ENCODE results near the gene CDC73.

CDC73 gene

GRCh38 chr1:193110246-193110645 is 11.6 kb upstream of the CDC73 start:
- no peak for TF ChIP-seq CTCF (IDR thresholded peaks at IDR 0.05; ENCODE audit: low read depth, low read length)
- Histone ChIP-seq H3K27me3 (ENCODE audit: insufficient read depth, low read depth, severe bottlenecking) (no peaks in the 10 kb centered on the region), H3K4me3 (ENCODE audit: low read depth, low read length) (no peak overlapping the region), H3K36me3 (no peaks in the 10 kb centered on the region), H3K9me3 (ENCODE audit: severe bottlenecking) (no peaks in the 10 kb centered on the region), H3K27ac (no peak overlapping the region)
- DNase-seq = no peak

GRCh38 chr1:193110864-193111263 is 11.0 kb upstream of the CDC73 start:
- no peaks in the 10 kb centered on the region for H3K27me3 ChIP-seq (ENCODE audit: insufficient read depth, low read depth, severe bottlenecking)
- TF ChIP-seq CTCF (IDR thresholded peaks at IDR 0.05; ENCODE audit: low read depth, low read length) = no peak
- no peak for DNase-seq
- H3K27ac ChIP-seq = no peak overlapping the region
- H3K36me3 ChIP-seq = no peaks in the 10 kb centered on the region
- H3K4me3 ChIP-seq (ENCODE audit: low read depth, low read length) = no peak overlapping the region
- no peaks in the 10 kb centered on the region for H3K9me3 ChIP-seq (ENCODE audit: severe bottlenecking)

- Histone ChIP-seq H3K9me3 (ENCODE audit: severe bottlenecking) (no peaks in the 10 kb centered on the region), H3K4me3 (ENCODE audit: low read depth, low read length) (no peak overlapping the region), H3K27ac (no peak overlapping the region), H3K36me3 (no peaks in the 10 kb centered on the region), H3K27me3 (ENCODE audit: insufficient read depth, low read depth, severe bottlenecking) (no peaks in the 10 kb centered on the region)
- no peak for TF ChIP-seq CTCF (IDR thresholded peaks at IDR 0.05; ENCODE audit: low read depth, low read length)
- no peak for DNase-seq
These were observed 10.2 kb upstream of the CDC73 start for GRCh38 chr1:193111641-193112090.

- TF ChIP-seq CTCF (IDR thresholded peaks at IDR 0.05; ENCODE audit: low read depth, low read length) = no peak
- Histone ChIP-seq H3K27me3 (ENCODE audit: insufficient read depth, low read depth, severe bottlenecking) (no peaks in the 10 kb centered on the region), H3K4me3 (ENCODE audit: low read depth, low read length) (no peak overlapping the region), H3K9me3 (ENCODE audit: severe bottlenecking) (no peaks in the 10 kb centered on the region), H3K27ac (no peak overlapping the region), H3K36me3 (no peaks in the 10 kb centered on the region)
- DNase-seq = no peak
These were observed 8.4 kb upstream of the CDC73 start for GRCh38 chr1:193113258-193113991.

GRCh38 chr1:193113992-193114332 is 7.9 kb upstream of the CDC73 start:
- Histone ChIP-seq H3K27me3 (ENCODE audit: insufficient read depth, low read depth, severe bottlenecking) (no peaks in the 10 kb centered on the region), H3K27ac (no peak overlapping the region), H3K36me3 (no peaks in the 10 kb centered on the region), H3K4me3 (ENCODE audit: low read depth, low read length) (no peak overlapping the region), H3K9me3 (ENCODE audit: severe bottlenecking) (no peaks in the 10 kb centered on the region)
- DNase-seq = no peak
- no peak for TF ChIP-seq CTCF (IDR thresholded peaks at IDR 0.05; ENCODE audit: low read depth, low read length)

Data from WERI-Rb-1 (cell line).